ENCODE data around the gene BLNK.

GRCh38 chr10:96283351-96283750, 12.0 kb upstream of the BLNK start:
- TF ChIP-seq SUZ12 (IDR thresholded peaks at IDR 0.05; ENCODE audit: extremely low read depth, insufficient read depth, insufficient read length) (no peak), ZNF274 (IDR thresholded peaks at IDR 0.05; ENCODE audit: low read depth, low read length) (no peak), YY1 (IDR thresholded peaks at IDR 0.05; ENCODE audit: insufficient read depth, insufficient read length) (no peak)

Data from NT2/D1 (cell line).